C4-2B (cell line): ENCODE measurements around the gene SMG6.
"Not testable (repeated sequence)": the region's sequence is repeated elsewhere in the genome, so short reads cannot be mapped to it uniquely, and the experiment has no call there.

ENCODE experiments used
- H3K27ac ChIP-seq: fragments of 450-650 bp; 2 replicates; pipeline ENCODE4 v1.5.1; 2017
- ZFX ChIP-seq: fragments of 450-650 bp; IDR thresholded peaks from 2 replicates; pipeline ENCODE4 v1.6.1; 2017
- TF ChIP-seq, protein P1 (sequence below): fragments of 450-650 bp; conservative IDR thresholded peaks from 2 replicates; pipeline ENCODE4 v1.5.1; 2017; ENCODE audit warnings: mild to moderate bottlenecking

SMG6 gene

GRCh38 chr17:2323629-2324314 is 20.2 kb upstream of the SMG6 start:
- no peak overlapping the region for H3K27ac ChIP-seq
- no peak for TF ChIP-seq ZFX
- TF ChIP-seq, protein P1, sequence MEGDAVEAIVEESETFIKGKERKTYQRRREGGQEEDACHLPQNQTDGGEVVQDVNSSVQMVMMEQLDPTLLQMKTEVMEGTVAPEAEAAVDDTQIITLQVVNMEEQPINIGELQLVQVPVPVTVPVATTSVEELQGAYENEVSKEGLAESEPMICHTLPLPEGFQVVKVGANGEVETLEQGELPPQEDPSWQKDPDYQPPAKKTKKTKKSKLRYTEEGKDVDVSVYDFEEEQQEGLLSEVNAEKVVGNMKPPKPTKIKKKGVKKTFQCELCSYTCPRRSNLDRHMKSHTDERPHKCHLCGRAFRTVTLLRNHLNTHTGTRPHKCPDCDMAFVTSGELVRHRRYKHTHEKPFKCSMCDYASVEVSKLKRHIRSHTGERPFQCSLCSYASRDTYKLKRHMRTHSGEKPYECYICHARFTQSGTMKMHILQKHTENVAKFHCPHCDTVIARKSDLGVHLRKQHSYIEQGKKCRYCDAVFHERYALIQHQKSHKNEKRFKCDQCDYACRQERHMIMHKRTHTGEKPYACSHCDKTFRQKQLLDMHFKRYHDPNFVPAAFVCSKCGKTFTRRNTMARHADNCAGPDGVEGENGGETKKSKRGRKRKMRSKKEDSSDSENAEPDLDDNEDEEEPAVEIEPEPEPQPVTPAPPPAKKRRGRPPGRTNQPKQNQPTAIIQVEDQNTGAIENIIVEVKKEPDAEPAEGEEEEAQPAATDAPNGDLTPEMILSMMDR = no peak

DNA sequence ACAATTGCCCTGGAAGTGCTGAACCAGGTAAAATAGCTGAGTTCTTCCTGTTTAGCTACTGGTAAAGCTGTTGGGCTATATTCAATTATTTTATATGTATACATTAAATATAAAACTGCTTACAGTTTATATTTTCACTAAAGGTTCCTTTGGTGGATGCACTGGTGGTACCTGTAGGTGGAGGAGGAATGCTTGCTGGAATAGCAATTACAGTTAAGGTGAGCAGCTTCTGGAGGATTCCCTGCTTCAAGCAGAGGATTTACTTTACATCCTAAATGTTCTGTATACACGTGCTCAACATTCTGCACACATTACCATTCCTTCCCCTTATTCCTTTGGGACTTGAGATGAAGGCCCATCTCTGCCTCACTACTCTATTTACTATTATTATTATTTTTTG is 17.8 kb upstream of the SMG6 start:
- no peak for TF ChIP-seq ZFX
- TF ChIP-seq, protein P1 = no peak
- no peak overlapping the region for H3K27ac ChIP-seq

DNA sequence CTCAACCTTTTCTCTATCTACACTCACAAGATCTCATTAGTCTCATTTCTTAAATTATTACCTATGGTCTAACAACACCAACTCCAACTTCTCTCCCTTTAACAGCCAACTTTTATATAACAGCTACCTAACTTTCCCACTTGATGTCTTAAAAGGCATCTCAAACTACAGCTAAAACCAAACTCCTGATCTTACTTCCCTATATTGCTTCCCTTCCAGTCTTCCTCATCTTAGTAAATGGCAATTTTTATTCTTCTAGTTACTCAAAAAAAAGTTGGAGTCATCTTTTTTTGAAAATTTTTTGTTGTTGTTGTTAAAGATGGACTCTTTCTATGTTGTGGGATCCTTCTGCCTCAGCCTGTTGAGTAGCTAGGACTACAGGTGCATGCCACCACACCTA is 15.5 kb upstream of the SMG6 start:
- no peak for TF ChIP-seq ZFX
- TF ChIP-seq, protein P1 = no peak
- H3K27ac ChIP-seq = no peak overlapping the region

GRCh38 chr17:2317796-2318195 is 14.2 kb upstream of the SMG6 start:
- TF ChIP-seq ZFX = no peak
- TF ChIP-seq, protein P1 = no peak
- no peak overlapping the region for H3K27ac ChIP-seq

DNA sequence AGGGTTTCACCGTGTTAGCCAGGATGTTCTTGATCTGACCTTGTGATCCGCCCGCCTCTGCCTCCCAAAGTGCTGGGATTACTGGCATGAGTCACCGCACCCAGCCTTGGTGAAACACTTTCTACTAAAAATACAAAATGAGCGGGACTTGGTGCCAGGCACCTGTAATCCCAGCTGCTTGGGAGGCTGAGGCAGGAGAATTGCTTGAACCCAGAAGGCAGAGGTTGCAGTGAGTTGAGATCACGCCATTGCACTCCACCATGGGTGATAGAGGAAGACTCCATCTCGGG is 13.3 kb upstream of the SMG6 start:
- not testable (repeated sequence) for H3K27ac ChIP-seq

GRCh38 chr17:2312736-2313135 is 9.2 kb upstream of the SMG6 start:
- TF ChIP-seq, protein P1 = no peak
- TF ChIP-seq ZFX = no peak
- no peak overlapping the region for H3K27ac ChIP-seq

DNA sequence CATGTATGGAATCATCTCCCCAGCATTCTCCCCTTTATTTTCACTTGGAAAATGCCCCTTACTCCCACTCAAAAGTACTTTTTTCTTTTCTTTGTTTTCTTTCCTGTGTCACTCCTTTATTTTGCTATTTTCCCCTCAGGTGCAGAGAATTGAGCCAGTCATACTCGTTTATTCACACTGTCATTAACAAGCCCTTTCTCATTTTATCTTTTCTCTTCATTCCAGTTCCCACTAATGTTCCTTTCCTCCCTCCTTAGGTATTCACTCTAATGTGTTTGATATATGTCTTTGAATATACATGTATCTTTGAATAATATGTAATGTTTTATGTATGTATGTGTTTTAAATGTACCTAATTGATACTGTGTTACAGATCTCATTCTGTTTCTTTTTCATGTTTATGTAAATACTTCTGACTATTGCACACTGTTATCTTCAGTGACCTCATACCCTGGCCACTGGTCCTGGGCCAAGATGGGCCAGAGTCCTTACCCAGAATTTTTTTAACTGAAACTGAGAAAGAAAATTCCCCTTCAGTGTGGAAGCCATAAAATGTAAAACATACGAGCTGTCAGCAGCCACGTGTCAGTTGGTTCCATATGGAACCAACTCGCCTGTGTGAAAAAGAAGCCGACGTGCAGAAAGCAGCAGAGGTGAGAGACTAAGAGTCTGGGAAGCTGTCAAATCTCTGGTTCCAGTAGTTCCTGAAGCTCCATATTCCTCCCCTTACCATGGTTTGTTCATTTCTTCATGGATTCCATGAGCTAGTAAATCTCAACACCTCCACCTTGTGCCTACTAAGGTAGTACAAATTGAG is 6.0 kb upstream of the SMG6 start:
- TF ChIP-seq, protein P1 = no peak
- no peak for TF ChIP-seq ZFX
- no peak overlapping the region for H3K27ac ChIP-seq

DNA sequence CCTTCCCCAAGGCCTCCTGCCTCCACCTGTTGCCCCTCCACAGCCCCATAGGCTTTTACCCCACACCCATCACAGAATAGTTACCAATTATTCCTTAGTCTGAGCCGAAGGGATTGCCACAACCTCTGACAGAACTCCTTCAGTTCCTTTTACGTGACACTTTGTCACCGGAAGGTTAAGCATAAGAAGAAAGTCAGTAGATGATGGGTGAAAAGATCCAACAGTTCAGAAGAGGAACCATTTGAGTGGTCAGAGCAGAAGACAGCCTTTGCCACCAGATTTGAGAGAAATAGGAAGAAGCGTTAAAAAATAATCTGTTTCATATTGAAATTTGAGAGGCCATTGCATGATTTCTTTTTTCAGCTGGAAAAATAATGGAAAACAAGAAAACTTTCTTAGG is 1.3 kb upstream of the SMG6 start:
- TF ChIP-seq ZFX = no peak
- TF ChIP-seq, protein P1 = no peak
- H3K27ac ChIP-seq = peak overlapping the region; percentile 84; the same call in 1 of the 2 replicates
